ENCODE measurements around the gene SLCO4C1.

The SLCO4C1 gene

GRCh38 chr5:102271759-102272158 is 24.3 kb downstream of the SLCO4C1 start:
- Histone ChIP-seq H3K4me3 (no peak overlapping the region), H3K9me3 (no peaks in the 10 kb centered on the region), H3K36me3 (no peaks in the 10 kb centered on the region), H3K4me1 (no peaks in the 10 kb centered on the region), H3K27ac (no peak overlapping the region), H3K27me3 (no peaks in the 10 kb centered on the region)
- intact Hi-C loops (cut with DNase I; ENCODE audit: low total_unique reads), result no loop called here
- DNase-seq, result no peak
- no peak for TF ChIP-seq CTCF (IDR thresholded peaks at IDR 0.05)

GRCh38 chr5:102270036-102270435 is 26.0 kb downstream of the SLCO4C1 start:
- Histone ChIP-seq H3K4me3 (no peak overlapping the region), H3K27me3 (no peaks in the 10 kb centered on the region), H3K36me3 (no peaks in the 10 kb centered on the region), H3K9me3 (no peaks in the 10 kb centered on the region), H3K27ac (no peak overlapping the region), H3K4me1 (no peaks in the 10 kb centered on the region)
- intact Hi-C loops (cut with DNase I; ENCODE audit: low total_unique reads), result no loop called here
- no peak for TF ChIP-seq CTCF (IDR thresholded peaks at IDR 0.05)
- DNase-seq, result no peak

DNA sequence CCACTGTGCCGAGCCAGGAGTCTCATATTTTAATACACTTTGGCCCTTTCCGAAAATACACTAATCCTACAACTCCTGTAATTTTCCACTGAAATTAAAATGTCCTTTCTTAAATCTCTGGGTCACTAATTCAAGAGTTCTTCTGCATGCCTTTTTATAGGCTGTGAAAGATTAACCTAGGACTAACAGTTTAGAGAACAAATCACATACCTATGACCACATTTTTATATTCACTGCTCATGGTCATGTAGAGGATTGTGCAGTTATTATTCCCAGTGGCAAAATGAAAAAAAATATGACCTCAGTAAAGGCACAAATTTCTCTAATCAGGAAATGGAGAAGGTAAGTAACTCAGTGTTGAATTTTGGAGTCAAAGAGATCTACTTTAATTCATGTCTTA is 33.4 kb downstream of the SLCO4C1 start:
- H3K9me3 ChIP-seq, result no peaks in the 10 kb centered on the region
- H3K4me1 ChIP-seq, result no peaks in the 10 kb centered on the region
- no peak overlapping the region for H3K27ac ChIP-seq
- intact Hi-C loops (cut with DNase I; ENCODE audit: low total_unique reads), result no loop called here
- no peaks in the 10 kb centered on the region for H3K36me3 ChIP-seq
- no peaks in the 10 kb centered on the region for H3K27me3 ChIP-seq
- H3K4me3 ChIP-seq, result no peak overlapping the region
- DNase-seq, result no peak
- TF ChIP-seq CTCF (IDR thresholded peaks at IDR 0.05), result no peak

DNA sequence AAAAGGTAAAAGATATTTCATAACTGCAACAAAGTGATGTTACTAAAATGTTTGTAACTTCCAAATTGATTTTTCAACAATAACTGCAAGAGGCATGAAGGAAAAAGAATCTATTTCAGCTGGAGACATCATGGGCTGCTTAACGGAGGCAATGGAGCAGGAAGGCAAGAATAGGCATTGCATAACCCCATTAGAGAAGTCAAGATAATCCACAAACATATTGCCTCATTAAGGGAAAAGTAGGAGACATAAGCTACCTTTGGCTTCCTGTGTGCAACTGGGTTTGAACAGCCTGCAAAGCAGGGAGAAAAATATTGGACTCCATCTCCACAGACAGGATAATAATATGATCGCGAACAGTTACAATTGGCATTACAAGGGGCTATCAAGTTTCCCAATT is 46.7 kb downstream of the SLCO4C1 start:
- no peak overlapping the region for H3K27ac ChIP-seq
- no peak for TF ChIP-seq CTCF (IDR thresholded peaks at IDR 0.05)
- no peaks in the 10 kb centered on the region for H3K27me3 ChIP-seq
- H3K9me3 ChIP-seq, result no peaks in the 10 kb centered on the region
- intact Hi-C loops (cut with DNase I; ENCODE audit: low total_unique reads), result no loop called here
- H3K4me1 ChIP-seq, result no peaks in the 10 kb centered on the region
- no peak for DNase-seq
- no peak overlapping the region for H3K4me3 ChIP-seq
- no peaks in the 10 kb centered on the region for H3K36me3 ChIP-seq

- Histone ChIP-seq H3K4me3 (no peak overlapping the region), H3K36me3 (no peaks in the 10 kb centered on the region), H3K27me3 (no peaks in the 10 kb centered on the region), H3K9me3 (no peaks in the 10 kb centered on the region), H3K27ac (no peak overlapping the region), H3K4me1 (no peaks in the 10 kb centered on the region)
- intact Hi-C loops (cut with DNase I; ENCODE audit: low total_unique reads), result no loop called here
- no peak for DNase-seq
- TF ChIP-seq CTCF (IDR thresholded peaks at IDR 0.05), result no peak
These were observed 52.9 kb downstream of the SLCO4C1 start for GRCh38 chr5:102243213-102243612.

DNA sequence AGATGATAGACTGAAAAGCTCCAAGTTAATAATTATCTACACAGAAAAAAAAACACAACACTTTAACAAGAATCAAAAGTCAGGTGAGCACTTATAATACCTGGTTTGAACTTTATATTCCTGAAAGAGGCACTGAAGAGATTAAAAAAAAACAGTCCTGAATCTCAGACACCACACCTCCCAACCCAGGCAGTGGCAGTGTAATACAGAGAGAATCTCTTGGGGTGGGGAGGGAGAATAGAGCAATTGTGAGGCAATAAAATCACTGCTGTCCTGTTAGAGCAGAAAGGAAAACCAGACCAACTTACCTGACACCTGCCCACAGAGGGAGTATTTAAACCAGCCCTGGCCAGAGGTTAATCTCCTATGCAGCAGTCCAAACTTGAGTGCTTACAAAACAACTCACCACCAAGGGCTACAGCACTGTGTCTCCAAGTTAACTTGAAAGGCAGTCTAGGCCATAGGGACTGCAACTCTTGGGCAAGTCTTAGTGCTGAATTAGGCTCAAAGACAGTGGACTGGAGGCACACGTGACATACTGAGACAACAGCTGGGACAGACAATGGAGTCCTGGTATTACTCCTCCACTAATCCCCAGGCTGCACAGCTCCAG is 54.2 kb downstream of the SLCO4C1 start:
- no peaks in the 10 kb centered on the region for H3K36me3 ChIP-seq
- H3K4me3 ChIP-seq, result no peak overlapping the region
- no peak overlapping the region for H3K27ac ChIP-seq
- TF ChIP-seq CTCF (IDR thresholded peaks at IDR 0.05), result no peak
- H3K4me1 ChIP-seq, result no peaks in the 10 kb centered on the region
- no peaks in the 10 kb centered on the region for H3K27me3 ChIP-seq
- DNase-seq, result no peak
- intact Hi-C loops (cut with DNase I; ENCODE audit: low total_unique reads), result no loop called here
- H3K9me3 ChIP-seq, result no peaks in the 10 kb centered on the region
